ENCODE data around the gene PAQR9.

GRCh38 chr3:142963234-142963515, 299 bp downstream of the PAQR9 start:
- TF ChIP-seq CTCF (IDR thresholded peaks at IDR 0.05; ENCODE audit: borderline replicate concordance, extremely low read depth, low read length, poor library complexity, severe bottlenecking) (no peak), EZH2 (IDR thresholded peaks at IDR 0.05; ENCODE audit: borderline replicate concordance, low read depth, low read length, severe bottlenecking) (no peak)

Measured in DND-41 (cell line).